Uterus (tissue), 2 donors: ENCODE results near the gene EEF2K.

Experiments used
- POLR2A ChIP-seq, 2 donors: fragments of 450-650 bp; IDR thresholded peaks; one replicate each; pipeline ENCODE4 v1.6.1; 2016; ENCODE audit warnings: antibody characterized with exemption in 2 of 2, mild to moderate bottlenecking in 1 of 2, moderate library complexity in 1 of 2
- TF ChIP-seq, protein P1 (sequence below), 4 experiments: fragments of 200-600 bp in 2 of 4; fragments of 450-650 bp in 2 of 4; sonication (generic) in 2 of 4; IDR thresholded peaks; one replicate each; pipeline ENCODE4 v1.5.1; 2016 to 2019; ENCODE audit warnings: antibody characterized with exemption in 4 of 4, mild to moderate bottlenecking in 2 of 4, moderate library complexity in 1 of 4

DNA sequence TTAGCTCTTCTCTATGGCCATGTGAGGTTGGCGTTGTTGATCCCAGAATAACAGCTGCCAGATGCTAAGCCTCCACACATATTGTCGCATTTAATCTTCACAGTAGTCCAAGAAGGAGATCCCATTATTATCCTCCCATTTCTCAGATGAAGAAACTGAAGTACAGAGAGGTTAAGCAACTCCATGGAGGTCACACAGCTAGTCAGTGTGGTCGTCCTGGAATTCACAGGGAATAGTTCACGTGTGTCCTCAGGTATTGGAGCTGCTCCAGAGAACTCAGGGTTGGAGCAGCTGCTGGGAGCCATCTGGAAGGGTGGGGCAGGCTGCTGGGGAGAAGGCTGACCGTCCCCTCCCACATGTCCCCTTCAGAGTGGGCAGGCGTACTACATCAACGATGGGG is 24.2 kb upstream of the EEF2K start:
- TF ChIP-seq POLR2A (IDR thresholded peaks at IDR 0.05) = no peak
- TF ChIP-seq, protein P1, sequence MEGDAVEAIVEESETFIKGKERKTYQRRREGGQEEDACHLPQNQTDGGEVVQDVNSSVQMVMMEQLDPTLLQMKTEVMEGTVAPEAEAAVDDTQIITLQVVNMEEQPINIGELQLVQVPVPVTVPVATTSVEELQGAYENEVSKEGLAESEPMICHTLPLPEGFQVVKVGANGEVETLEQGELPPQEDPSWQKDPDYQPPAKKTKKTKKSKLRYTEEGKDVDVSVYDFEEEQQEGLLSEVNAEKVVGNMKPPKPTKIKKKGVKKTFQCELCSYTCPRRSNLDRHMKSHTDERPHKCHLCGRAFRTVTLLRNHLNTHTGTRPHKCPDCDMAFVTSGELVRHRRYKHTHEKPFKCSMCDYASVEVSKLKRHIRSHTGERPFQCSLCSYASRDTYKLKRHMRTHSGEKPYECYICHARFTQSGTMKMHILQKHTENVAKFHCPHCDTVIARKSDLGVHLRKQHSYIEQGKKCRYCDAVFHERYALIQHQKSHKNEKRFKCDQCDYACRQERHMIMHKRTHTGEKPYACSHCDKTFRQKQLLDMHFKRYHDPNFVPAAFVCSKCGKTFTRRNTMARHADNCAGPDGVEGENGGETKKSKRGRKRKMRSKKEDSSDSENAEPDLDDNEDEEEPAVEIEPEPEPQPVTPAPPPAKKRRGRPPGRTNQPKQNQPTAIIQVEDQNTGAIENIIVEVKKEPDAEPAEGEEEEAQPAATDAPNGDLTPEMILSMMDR (IDR thresholded peaks at IDR 0.05) = no peak
